ENCODE results near the gene BICRAL.
"Not testable (repeated sequence)": the region's sequence is repeated elsewhere in the genome, so short reads cannot be mapped to it uniquely, and the experiment has no call there.

DNA sequence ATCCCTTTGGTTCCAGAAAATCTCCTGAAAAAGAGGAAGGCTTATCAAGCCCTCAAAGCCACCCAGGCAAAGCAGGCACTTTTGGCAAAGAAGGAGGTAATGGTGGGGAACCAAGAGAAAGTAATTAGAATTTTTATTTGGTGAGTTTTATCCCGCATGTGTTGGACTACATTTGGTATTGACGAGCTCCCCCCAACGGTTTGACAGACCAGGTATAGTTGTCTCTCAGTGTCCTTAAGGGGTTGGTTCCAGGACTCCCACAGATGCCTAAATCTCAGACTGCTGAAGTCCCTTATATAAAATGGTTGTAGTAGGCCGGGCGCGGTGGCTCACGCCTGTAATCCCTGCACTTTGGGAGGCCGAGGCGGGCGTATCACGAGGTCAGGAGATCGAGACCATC, 99.0 kb downstream of the BICRAL start:
- TF ChIP-seq SMC3 (IDR thresholded peaks at IDR 0.05; ENCODE audit: low read depth, low read length); USF2 (IDR thresholded peaks at IDR 0.05; ENCODE audit: low read depth, low read length); CTCF (conservative IDR thresholded peaks at IDR 0.05; ENCODE audit: low read depth, low read length); FOS (IDR thresholded peaks at IDR 0.05; ENCODE audit: low read depth, low read length); RAD21 (IDR thresholded peaks at IDR 0.05; ENCODE audit: low read length); RCOR1 (IDR thresholded peaks at IDR 0.05; ENCODE audit: insufficient replicate concordance, low read length); POLR2A (IDR thresholded peaks at IDR 0.05; ENCODE audit: low read depth, low read length); CEBPB (IDR thresholded peaks at IDR 0.05; ENCODE audit: low read depth, low read length); RFX5 (IDR thresholded peaks at IDR 0.05; ENCODE audit: low read depth, low read length); MAFK (IDR thresholded peaks at IDR 0.05; ENCODE audit: low read depth, low read length); MXI1 (IDR thresholded peaks at IDR 0.05; ENCODE audit: borderline replicate concordance, low read depth, low read length); ELK1 (IDR thresholded peaks at IDR 0.05; ENCODE audit: borderline replicate concordance, low read depth, low read length); MAZ (IDR thresholded peaks at IDR 0.05; ENCODE audit: borderline replicate concordance, low read depth, low read length): not testable (repeated sequence)
